GM12801 (cell line): ENCODE data around the gene CORO1C.

ENCODE experiments used
- CTCF ChIP-seq: IDR thresholded peaks from one replicate; pipeline ENCODE4 v1.5.1; 2011; ENCODE audit warnings: control low read depth; ENCODE audit not compliant: insufficient read length; ENCODE audit errors: extremely low read depth

Gene CORO1C

GRCh38 chr12:108750526-108750925, 19.2 kb upstream of the CORO1C start:
- TF ChIP-seq CTCF: no peak

GRCh38 chr12:108747563-108747962, 16.2 kb upstream of the CORO1C start:
- no peak for TF ChIP-seq CTCF

- no peak for TF ChIP-seq CTCF
Measured at GRCh38 chr12:108745641-108746040, 14.3 kb upstream of the CORO1C start.

GRCh38 chr12:108744021-108744897, 12.9 kb upstream of the CORO1C start:
- no peak for TF ChIP-seq CTCF

GRCh38 chr12:108738170-108738569, 6.9 kb upstream of the CORO1C start:
- TF ChIP-seq CTCF: no peak

- no peak for TF ChIP-seq CTCF
Measured at GRCh38 chr12:108735855-108736254, 4.5 kb upstream of the CORO1C start.

GRCh38 chr12:108734200-108734906, 3.0 kb upstream of the CORO1C start:
- TF ChIP-seq CTCF: no peak
